Right cardiac atrium (tissue), 5 donors: ENCODE measurements around the gene WIZ. TPM values are rescaled to one million over a fixed set of nuclear protein-coding genes. Genes with fewer than 3 reads are reported as not detected.

Source experiments
- ATAC-seq, 2 donors: fragments of 200-7000 bp; cut with Tn5 transposase; one replicate each; pipeline versions ENCODE4 v1.8.0 to v1.9.1; 2020; ENCODE audit warnings: moderate library complexity in 2 of 2, mild to moderate bottlenecking in 1 of 2
- DNase-seq, 3 donors: peaks; one replicate each; pipeline ENCODE4 v3.0.0-alpha.2; 2020
- H3K27ac ChIP-seq: one replicate; pipeline ENCODE4 v1.5.1; 2013; ENCODE audit warnings: mild to moderate bottlenecking, low read length, control low read depth, moderate library complexity
- H3K27me3 ChIP-seq: one replicate; pipeline ENCODE4 v1.6.1; 2013; ENCODE audit not compliant: control insufficient read depth, insufficient read depth
- H3K4me1 ChIP-seq: one replicate; pipeline ENCODE4 v1.6.1; 2013; ENCODE audit warnings: low read length; ENCODE audit not compliant: control insufficient read depth, insufficient read depth
- H3K4me3 ChIP-seq: one replicate; pipeline ENCODE4 v1.5.1; 2013; ENCODE audit warnings: low read length, control low read depth
- H3K9me3 ChIP-seq: one replicate; pipeline ENCODE4 v1.6.1; 2013; ENCODE audit warnings: low read length; ENCODE audit not compliant: control insufficient read depth
- WGBS: extraction: QIAGEN DNeasy Blood & Tissue Kit; methylation state at CpG from one replicate; pipeline ENCODE4 v1.1.7; 2013; 5-methylcytosine and 5-hydroxymethylcytosine counted together
- intact Hi-C, 4 donors: fragments of 100-400 bp; cut with DNase I; formaldehyde crosslinking; loops; one replicate each; pipeline versions ENCODE4 v1.11.0 to v1.14.0; 2022 to 2023
- polyA plus RNA-seq: library from polyadenylated mRNA; stranded (reverse); fragments of 200-250 nt; gene quantifications from one replicate; pipeline ENCODE4 v1.2.3, GENCODE V29; 2013
- total RNA-seq, 4 donors: library from RNA; stranded (reverse); fragmentation: NEBNext Ultra II Directional; extraction: Animal tissue kit (Norgen Biotek cat#: 25700); gene quantifications; one replicate each; pipeline ENCODE4 v1.2.1, GENCODE V29; 2021
- donor health status: healthy with polysubstance abuse.
- donor health status: DM: no; HTN: yes; CAD: no.
- donor health status: DM: no; HTN: no; CAD: no.
- donor health status: DM: no; HTN: yes; CAD: no; lungs with severe emphysema.
- donor health status: DM: yes; HTN: yes; CAD: no.

Gene WIZ
- total and polyA plus RNA-seq, 5 donors: 28.0 to 36.5 (median 31.2) TPM

DNA sequence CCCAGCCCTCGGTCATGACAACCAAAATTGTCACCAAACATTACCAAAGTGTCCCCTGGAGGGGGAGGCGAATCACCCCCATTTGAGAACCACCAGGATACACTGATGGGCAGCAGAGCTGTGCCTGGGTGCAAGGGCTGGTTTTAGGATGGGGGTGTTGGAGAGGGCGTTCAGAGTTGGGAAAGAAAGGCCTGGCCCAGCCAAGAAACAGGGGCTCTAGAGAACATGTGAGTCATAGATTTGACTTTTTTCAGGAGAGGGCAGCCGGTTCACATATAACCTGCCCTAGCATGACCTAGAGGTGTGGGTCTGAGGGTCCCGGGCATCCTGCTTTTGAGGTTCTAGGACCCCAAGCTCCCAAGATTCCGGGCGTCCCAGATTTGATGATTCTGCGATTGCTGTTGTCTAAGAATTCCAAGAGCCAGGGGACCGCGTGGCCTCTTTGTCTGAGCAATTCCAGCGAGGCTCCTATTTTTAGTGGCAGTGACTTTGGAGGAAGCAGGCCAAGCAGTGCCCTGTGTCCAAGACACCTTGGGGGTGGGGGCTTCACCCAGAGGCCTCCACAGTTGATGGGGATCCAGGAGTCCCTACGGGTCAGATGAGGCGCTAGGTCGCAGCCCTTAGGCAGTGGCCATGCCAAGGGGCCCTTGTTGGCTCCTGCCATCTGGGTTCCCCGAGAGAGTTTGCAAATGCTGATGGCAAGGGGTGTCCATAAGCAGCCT, 5.1 kb downstream of the WIZ start:
- peak overlapping the region; percentile 86 for H3K27ac ChIP-seq
- intact Hi-C loops: no loop called here
- H3K4me3 ChIP-seq: no peak overlapping the region
- DNase-seq: peak in 1 of 3 donors; percentile 55
- H3K4me1 ChIP-seq: peaks cover 11% of the 10 kb centered on the region
- ATAC-seq: peak in 1 of 2 donors; percentile 14
- H3K27me3 ChIP-seq: no peaks in the 10 kb centered on the region
- WGBS: 74% methylated on average over 15 of the region's 15 CpGs
- no peaks in the 10 kb centered on the region for H3K9me3 ChIP-seq

GRCh38 chr19:15443838-15444237, 5.9 kb downstream of the WIZ start:
- 53% methylated on average over 10 of the region's 10 CpGs for WGBS
- ATAC-seq (peak in 1 of 2 donors; percentile 45), DNase-seq (peak in 2 of 3 donors; percentile 83 to 85)
- H3K4me3 ChIP-seq: no peak overlapping the region
- H3K9me3 ChIP-seq: no peaks in the 10 kb centered on the region
- peaks cover 11% of the 10 kb centered on the region for H3K4me1 ChIP-seq
- H3K27me3 ChIP-seq: no peaks in the 10 kb centered on the region
- peak overlapping the region; percentile 86 for H3K27ac ChIP-seq
- intact Hi-C loops: no loop called here

DNA sequence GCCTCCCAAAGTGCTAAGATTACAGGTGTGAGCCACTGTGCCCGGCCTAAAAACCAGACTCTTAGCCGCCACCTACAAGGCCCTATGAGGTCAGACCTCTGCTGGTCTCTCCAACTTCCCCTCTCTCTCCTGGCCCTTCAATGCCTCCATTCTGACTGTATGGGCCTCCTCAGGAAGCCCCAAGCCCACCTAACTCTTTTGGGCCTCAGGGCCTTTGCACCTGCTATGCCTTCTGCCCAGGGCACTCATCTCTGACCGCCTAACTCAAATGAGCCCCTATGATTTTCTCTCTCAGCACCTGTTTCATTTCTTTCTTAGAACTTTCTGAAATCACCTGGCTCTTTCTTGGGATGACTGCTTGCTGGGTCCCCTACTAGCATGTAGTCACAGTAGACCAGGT, 6.4 kb downstream of the WIZ start:
- no peak for ATAC-seq
- WGBS: over 99% methylated on average over 3 of the region's 3 CpGs
- no peaks in the 10 kb centered on the region for H3K27me3 ChIP-seq
- DNase-seq: no peak
- no peaks in the 10 kb centered on the region for H3K9me3 ChIP-seq
- peak overlapping the region; percentile 12 for H3K27ac ChIP-seq
- no peak overlapping the region for H3K4me3 ChIP-seq
- intact Hi-C loops: no loop called here
- peaks cover 11% of the 10 kb centered on the region for H3K4me1 ChIP-seq

- peaks cover 11% of the 10 kb centered on the region for H3K4me1 ChIP-seq
- peak in 1 of 3 donors; percentile 18 for DNase-seq
- no peak for ATAC-seq
- 82% methylated on average over 13 of the region's 13 CpGs for WGBS
- H3K9me3 ChIP-seq: no peaks in the 10 kb centered on the region
- H3K27ac ChIP-seq: no peak overlapping the region
- no peak overlapping the region for H3K4me3 ChIP-seq
- intact Hi-C loops: no loop called here
- no peaks in the 10 kb centered on the region for H3K27me3 ChIP-seq
Observed at GRCh38 chr19:15442142-15442920, 7.4 kb downstream of the WIZ start.

GRCh38 chr19:15441317-15441716, 8.4 kb downstream of the WIZ start:
- 88% methylated on average over 3 of the region's 3 CpGs for WGBS
- ATAC-seq (no peak), DNase-seq (no peak)
- intact Hi-C loops: no loop called here
- H3K4me3 ChIP-seq: no peak overlapping the region
- no peaks in the 10 kb centered on the region for H3K27me3 ChIP-seq
- no peak overlapping the region for H3K27ac ChIP-seq
- H3K4me1 ChIP-seq: peaks cover 11% of the 10 kb centered on the region
- H3K9me3 ChIP-seq: no peaks in the 10 kb centered on the region

GRCh38 chr19:15439821-15440641, 9.7 kb downstream of the WIZ start:
- Histone ChIP-seq H3K4me3 (no peak overlapping the region), H3K27ac (no peak overlapping the region), H3K4me1 (peaks cover 9% of the 10 kb centered on the region), H3K9me3 (no peaks in the 10 kb centered on the region), H3K27me3 (no peaks in the 10 kb centered on the region)
- 91% methylated on average over 38 of the region's 38 CpGs for WGBS
- intact Hi-C loops: no loop called here
- ATAC-seq (no peak), DNase-seq (peak in 1 of 3 donors; percentile 52)

GRCh38 chr19:15439078-15439799, 10.5 kb downstream of the WIZ start:
- intact Hi-C loops: no loop called here
- Histone ChIP-seq H3K9me3 (no peaks in the 10 kb centered on the region), H3K27me3 (no peaks in the 10 kb centered on the region), H3K4me3 (no peak overlapping the region), H3K4me1 (peaks cover 7% of the 10 kb centered on the region), H3K27ac (no peak overlapping the region)
- WGBS: 84% methylated on average over 25 of the region's 25 CpGs
- peak in 1 of 3 donors; percentile 49 for DNase-seq
- ATAC-seq: no peak

DNA sequence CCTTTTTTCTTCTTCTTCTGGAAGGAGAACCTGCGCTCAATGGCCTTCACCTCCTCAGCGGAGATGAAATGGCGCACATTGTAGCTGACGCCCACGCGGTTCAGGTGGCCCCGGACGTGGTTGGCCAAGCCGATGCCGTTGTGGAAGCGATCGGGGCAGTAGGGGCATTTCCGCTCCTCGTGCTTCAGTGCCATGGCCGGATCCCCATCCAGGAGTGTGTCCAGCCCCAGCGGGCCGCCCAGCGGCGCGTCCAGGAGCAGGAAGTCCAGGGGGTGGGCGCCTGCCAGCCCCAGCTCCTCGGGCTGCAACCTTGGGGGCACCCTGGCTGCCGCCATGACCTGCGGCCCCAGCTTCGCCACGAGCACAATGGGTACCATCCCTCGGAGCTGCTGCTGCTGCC, 11.2 kb downstream of the WIZ start:
- no peak overlapping the region for H3K27ac ChIP-seq
- H3K4me3 ChIP-seq: no peak overlapping the region
- DNase-seq (peak in 1 of 3 donors; percentile 55), ATAC-seq (no peak)
- H3K27me3 ChIP-seq: no peaks in the 10 kb centered on the region
- intact Hi-C loops: no loop called here
- H3K9me3 ChIP-seq: no peaks in the 10 kb centered on the region
- peaks cover 3% of the 10 kb centered on the region for H3K4me1 ChIP-seq
- WGBS: 93% methylated on average over 27 of the region's 27 CpGs

- H3K27ac ChIP-seq: no peak overlapping the region
- intact Hi-C loops: no loop called here
- no peak for ATAC-seq
Observed at GRCh38 chr19:15438124-15438496, 11.6 kb downstream of the WIZ start.

GRCh38 chr19:15437355-15438123, 12.2 kb downstream of the WIZ start:
- DNase-seq: no peak
- Histone ChIP-seq H3K27me3 (no peaks in the 10 kb centered on the region), H3K4me3 (no peak overlapping the region), H3K9me3 (no peaks in the 10 kb centered on the region), H3K4me1 (no peaks in the 10 kb centered on the region), H3K27ac (no peak overlapping the region)
- no peak for ATAC-seq
- 74% methylated on average over 10 of the region's 10 CpGs for WGBS
- intact Hi-C loops: no loop called here

More at GRCh38 chr19:15438124-15438496, 11.6 kb downstream of the WIZ start:
- H3K4me3 ChIP-seq: no peak overlapping the region
- H3K4me1 ChIP-seq: no peaks in the 10 kb centered on the region
- no peaks in the 10 kb centered on the region for H3K9me3 ChIP-seq
- no peaks in the 10 kb centered on the region for H3K27me3 ChIP-seq
- DNase-seq: peak in 1 of 3 donors; percentile 9
- WGBS: 88% methylated on average over 2 of the region's 2 CpGs
